Ammon's horn (tissue), 1 donor: ENCODE measurements around the gene HTATSF1.

ENCODE experiments used
- DNase-seq: peaks from one replicate; pipeline ENCODE4 v3.0.0-alpha.2; 2016; ENCODE audit warnings: low spot score

Gene HTATSF1, protein sequence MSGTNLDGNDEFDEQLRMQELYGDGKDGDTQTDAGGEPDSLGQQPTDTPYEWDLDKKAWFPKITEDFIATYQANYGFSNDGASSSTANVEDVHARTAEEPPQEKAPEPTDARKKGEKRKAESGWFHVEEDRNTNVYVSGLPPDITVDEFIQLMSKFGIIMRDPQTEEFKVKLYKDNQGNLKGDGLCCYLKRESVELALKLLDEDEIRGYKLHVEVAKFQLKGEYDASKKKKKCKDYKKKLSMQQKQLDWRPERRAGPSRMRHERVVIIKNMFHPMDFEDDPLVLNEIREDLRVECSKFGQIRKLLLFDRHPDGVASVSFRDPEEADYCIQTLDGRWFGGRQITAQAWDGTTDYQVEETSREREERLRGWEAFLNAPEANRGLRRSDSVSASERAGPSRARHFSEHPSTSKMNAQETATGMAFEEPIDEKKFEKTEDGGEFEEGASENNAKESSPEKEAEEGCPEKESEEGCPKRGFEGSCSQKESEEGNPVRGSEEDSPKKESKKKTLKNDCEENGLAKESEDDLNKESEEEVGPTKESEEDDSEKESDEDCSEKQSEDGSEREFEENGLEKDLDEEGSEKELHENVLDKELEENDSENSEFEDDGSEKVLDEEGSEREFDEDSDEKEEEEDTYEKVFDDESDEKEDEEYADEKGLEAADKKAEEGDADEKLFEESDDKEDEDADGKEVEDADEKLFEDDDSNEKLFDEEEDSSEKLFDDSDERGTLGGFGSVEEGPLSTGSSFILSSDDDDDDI

DNA sequence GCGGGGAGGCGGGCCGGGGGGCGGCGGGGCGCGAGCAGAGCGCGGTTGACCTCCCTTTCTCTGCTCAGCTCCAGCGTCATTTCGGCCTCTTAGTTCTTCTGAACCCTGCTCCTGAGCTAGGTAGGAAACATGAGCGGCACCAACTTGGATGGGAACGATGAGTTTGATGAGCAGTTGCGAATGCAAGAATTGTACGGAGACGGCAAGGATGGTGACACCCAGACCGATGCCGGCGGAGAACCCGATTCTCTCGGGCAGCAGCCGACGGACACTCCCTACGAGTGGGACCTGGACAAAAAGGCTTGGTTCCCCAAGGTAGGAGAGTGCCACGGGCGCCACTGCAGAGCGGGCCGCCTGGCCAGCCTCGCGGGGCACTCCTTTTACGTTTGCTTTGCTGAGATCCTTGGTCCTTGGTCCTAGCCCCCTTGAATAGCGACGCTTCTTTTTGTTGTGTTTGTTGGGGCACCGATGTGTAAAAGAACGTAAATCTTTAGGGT, at the start of gene HTATSF1:
Gene HTATSF1, plus strand, starts transcription at position 37 of the 497 bp plus-strand sequence. Its CDS starts 93 bp downstream, at position 130.
- no peak for DNase-seq

DNA sequence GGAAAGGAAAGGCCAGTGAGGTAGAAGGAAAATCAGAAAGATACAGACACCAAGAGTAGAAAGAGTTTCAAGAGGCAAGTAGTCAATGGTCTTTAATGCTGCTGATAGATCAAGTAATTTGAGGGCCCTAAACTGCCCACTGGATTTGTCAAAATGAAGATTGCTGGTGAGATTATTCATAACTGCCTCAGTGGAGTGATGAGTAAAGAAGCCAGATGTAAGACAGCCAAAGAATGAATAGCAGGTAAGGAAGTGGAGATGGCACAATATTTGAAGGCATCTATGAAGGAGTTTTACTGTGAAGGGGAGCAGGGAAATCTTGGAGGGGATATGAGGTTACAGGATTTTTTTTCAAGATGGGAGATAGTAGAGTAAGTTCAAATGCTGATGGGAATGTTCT, 49.4 kb upstream of the HTATSF1 start:
- DNase-seq = no peak

GRCh38 chrX:136450050-136450830, 47.2 kb upstream of the HTATSF1 start:
- no peak for DNase-seq

- DNase-seq = no peak
Measured at GRCh38 chrX:136452614-136453013, 44.8 kb upstream of the HTATSF1 start.

DNA sequence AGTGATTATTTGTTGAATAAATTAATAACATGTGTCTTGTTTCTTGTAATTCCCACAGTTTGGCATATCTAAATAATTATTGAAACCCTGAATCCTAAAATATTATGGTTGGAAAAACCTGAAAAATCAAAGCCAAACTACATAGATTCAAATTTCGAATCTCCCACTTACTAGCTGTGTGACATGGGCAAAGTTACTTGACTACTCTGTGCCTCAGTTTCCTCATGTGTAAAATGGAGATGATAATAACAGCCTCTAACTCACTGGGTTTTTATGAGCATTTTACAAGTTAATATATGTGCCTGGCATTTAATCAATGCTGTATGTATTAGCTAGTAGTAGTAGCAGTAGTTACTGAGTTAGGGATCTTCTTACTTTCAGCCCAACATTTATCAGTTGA, 44.3 kb upstream of the HTATSF1 start:
- no peak for DNase-seq

- DNase-seq = no peak
Measured at GRCh38 chrX:136453771-136454170, 43.6 kb upstream of the HTATSF1 start.

- DNase-seq = no peak
Measured at GRCh38 chrX:136456133-136456532, 41.3 kb upstream of the HTATSF1 start.

GRCh38 chrX:136457303-136457917, 40.0 kb upstream of the HTATSF1 start:
- DNase-seq = peak; percentile 3

DNA sequence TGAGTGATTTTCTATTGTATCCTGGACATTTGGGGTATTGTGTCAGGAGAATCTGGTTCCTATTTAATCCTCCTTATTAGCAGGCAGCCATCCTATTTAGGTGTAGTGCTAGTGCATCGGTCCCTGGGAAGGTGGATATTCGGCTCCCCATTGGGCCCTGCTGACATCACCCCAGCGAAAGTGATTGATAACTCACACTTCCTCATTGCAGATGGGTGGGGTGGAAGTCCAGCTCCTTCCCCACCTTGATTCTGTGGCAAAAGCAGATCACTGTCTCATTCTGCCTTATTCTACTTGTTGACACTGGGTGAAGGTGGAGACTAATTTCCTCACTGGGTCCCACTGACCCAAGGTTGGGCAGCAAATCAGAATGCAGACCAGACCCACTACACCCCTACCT, 32.8 kb upstream of the HTATSF1 start:
- DNase-seq = no peak

GRCh38 chrX:136467303-136467702, 30.1 kb upstream of the HTATSF1 start:
- DNase-seq = no peak

- no peak for DNase-seq
Measured at GRCh38 chrX:136468391-136469103, 28.8 kb upstream of the HTATSF1 start.

DNA sequence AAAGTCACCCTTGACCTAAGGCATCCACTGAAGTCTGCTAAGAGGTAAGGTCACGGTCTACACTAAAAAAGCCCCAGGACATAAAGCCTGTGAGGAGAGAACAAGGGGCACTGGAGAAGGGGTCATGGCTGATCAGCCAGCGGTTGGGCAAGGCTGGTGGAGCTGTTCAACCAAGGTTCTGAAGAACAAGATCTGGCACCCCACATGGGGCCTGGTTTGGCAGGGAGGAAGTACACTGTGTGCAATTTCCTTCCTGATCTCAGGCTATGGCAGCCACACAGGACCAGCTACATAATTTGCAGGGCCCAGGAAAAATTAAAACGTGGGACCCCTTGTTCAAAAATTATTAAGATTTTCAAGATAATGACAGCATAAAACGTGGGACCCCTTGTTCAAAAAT, 23.7 kb upstream of the HTATSF1 start:
- no peak for DNase-seq

DNA sequence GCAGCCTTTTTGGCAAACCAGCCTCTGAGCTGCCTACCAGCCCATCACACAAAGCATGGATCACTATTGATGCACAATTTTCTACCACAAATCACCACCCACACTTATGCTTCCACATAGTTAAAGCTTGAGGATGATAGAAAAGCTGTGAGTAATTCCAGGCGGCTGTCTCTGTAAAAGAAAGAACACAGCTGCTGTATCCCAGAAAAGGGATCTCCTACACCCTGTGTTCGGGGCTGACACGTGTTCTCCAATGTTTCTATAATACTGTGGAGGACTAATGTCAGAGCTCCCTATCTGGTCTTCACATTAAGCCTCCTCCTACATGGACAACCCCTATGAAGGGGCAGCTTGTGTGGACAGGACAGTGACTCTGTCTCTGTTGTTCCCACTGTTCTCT, 22.2 kb upstream of the HTATSF1 start:
- DNase-seq = peak; percentile 4

DNA sequence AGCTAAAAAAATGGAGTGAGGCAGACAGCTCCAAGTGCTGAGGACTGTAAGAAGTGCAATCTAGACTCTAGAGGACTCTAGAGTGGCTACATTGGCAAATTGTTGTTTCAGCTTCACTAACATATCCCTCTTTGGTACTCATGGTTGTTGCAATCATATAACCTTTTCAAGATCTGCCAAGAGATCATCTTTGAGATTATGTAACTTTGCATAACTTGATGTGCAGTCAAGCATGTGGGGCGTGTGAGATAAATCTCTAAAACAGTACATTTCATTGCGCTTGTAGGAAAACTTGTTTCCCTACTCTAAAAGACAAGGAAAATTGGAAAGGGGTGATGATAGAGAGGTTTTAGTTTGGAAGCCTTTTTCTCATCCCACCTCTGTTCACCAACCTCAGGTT, 20.9 kb upstream of the HTATSF1 start:
- no peak for DNase-seq

- DNase-seq = no peak
Measured at GRCh38 chrX:136477026-136477425, 20.4 kb upstream of the HTATSF1 start.

- no peak for DNase-seq
Measured at GRCh38 chrX:136480383-136480782, 17.0 kb upstream of the HTATSF1 start.

DNA sequence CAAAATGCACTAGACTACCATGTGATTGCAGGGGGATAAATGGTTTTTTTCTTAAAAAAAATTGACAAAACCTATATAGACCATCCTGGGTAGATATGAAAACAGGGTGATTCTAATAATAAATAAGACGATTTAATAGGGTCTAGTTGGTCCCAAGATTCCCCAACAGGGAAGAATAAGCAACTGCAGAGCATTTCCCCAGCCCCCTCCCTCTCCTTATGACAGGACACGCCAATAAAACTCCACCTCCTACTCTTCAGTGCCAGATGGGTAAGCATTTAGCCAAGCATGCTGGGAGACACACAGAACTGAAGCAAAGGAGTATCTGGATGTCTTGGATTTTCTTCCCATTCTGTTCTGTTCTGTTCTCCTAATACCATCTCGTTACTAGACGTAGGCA, 9.7 kb upstream of the HTATSF1 start, which contains the start of gene BRS3:
Gene BRS3, plus strand, starts transcription at position 301 of the 400 bp plus-strand sequence. CDS start 168 bp downstream, outside the sequence.
- DNase-seq = no peak

DNA sequence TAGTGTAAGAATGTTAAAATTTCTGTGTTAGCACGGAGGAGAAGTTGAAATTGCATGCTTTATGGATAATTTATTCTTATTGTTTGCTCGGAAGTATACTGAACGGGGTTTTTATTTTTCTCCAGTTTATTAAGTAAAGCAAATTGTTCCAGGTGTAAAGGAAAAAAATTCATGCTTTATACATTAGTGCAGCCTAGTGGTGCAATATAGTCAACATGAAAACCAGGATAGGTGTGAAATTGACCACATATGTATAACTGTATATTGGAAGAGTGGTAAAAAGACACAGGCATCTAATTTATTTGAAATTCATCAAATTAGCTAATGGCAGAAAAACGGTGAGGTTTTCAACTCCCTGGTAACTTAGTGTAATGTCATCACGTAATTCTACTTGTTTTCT, 8.7 kb upstream of the HTATSF1 start:
- no peak for DNase-seq

DNA sequence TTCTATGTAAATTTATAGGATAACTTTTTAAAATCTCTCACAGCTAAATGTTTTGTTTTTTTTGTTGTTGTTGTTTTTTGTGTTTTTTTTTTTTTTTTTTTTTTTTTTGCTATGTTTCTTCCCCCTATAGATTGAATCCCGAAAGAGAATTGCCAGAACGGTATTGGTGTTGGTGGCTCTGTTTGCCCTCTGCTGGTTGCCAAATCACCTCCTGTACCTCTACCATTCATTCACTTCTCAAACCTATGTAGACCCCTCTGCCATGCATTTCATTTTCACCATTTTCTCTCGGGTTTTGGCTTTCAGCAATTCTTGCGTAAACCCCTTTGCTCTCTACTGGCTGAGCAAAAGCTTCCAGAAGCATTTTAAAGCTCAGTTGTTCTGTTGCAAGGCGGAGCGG, 5.6 kb upstream of the HTATSF1 start:
- no peak for DNase-seq

- DNase-seq = no peak
Measured at GRCh38 chrX:136493011-136493410, 4.4 kb upstream of the HTATSF1 start.

DNA sequence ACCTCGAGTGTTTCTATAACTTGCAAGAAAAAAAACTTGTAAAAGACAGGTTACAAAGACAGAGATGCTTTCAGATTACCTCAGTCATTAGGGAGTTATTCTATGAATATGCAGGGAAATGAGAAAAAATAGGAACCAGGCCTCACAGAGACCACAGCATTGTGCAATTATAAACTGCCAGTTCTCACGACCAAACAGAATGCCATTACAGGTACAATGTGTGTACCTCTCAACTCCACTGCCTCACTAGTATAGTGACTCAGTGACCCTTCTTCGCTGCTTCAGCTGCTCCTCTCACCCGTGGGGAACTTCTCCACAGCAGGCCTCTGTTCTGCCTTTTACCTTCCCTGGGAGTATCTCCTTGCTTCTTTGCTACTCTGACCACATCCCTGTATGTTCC, 2.3 kb upstream of the HTATSF1 start:
- no peak for DNase-seq
